Calu3 (cell line): Measurements from ENCODE around the gene SAG. TPM values are rescaled to one million over a fixed set of nuclear protein-coding genes. Genes with fewer than 3 reads are reported as not detected.

ENCODE experiments used
- BruUV-seq: library from RNA; stranded (reverse); fragments of 400-500 nt; replicated peaks from 2 replicates; lab custom pipeline; 2021; lab: Mats Ljungman, UMichigan
- CTCF ChIA-PET: fragments of 300-600 bp; sonication (Branson Sonifier 250); formaldehyde crosslinking; loops from one replicate; lab custom pipeline; 2022; ENCODE audit warnings: antibody characterized with exemption; lab: Charles Lee
- DNase-seq: peaks from one replicate; pipeline ENCODE4 v3.0.0; 2022
- H3K27ac Mint-ChIP-seq: one replicate; pipeline ENCODE4 v1.8.0; 2022; ENCODE audit warnings: mixed read lengths; ENCODE audit not compliant: unreplicated experiment
- H3K27me3 Mint-ChIP-seq: one replicate; pipeline ENCODE4 v1.8.0; 2022; ENCODE audit warnings: mixed read lengths; ENCODE audit not compliant: unreplicated experiment
- H3K36me3 Mint-ChIP-seq: one replicate; pipeline ENCODE4 v1.8.0; 2022; ENCODE audit warnings: mild to moderate bottlenecking, moderate library complexity, mixed read lengths; ENCODE audit not compliant: insufficient read depth, unreplicated experiment
- H3K4me1 Mint-ChIP-seq: one replicate; pipeline ENCODE4 v1.8.0; 2022; ENCODE audit warnings: mild to moderate bottlenecking, low read depth, mixed read lengths; ENCODE audit not compliant: unreplicated experiment
- H3K4me3 Mint-ChIP-seq: one replicate; pipeline ENCODE4 v1.8.0; 2022; ENCODE audit warnings: mild to moderate bottlenecking, low read depth, moderate library complexity, mixed read lengths; ENCODE audit not compliant: unreplicated experiment
- H3K9me3 Mint-ChIP-seq: one replicate; pipeline ENCODE4 v1.8.0; 2022; ENCODE audit warnings: low read depth, mixed read lengths; ENCODE audit not compliant: unreplicated experiment
- intact Hi-C: fragments of 100-400 bp; cut with micrococcal nuclease; formaldehyde crosslinking; loops from one replicate; pipeline ENCODE4 v1.10.0; 2022; ENCODE audit not compliant: unreplicated experiment
- total RNA-seq: library from RNA; stranded (reverse); gene quantifications from 2 replicates; pipeline ENCODE4 v1.2.3, GENCODE V29; 2022
- TF ChIP-seq, protein P1 (sequence below): fragments of 200-600 bp; IDR thresholded peaks from one replicate; pipeline ENCODE4 v1.8.0; 2022; ENCODE audit warnings: antibody characterized with exemption; ENCODE audit not compliant: unreplicated experiment

Gene SAG
- total RNA-seq, 1 experiment from 2014 or later: not detected

GRCh38 chr2:233342301-233342700 is 34.7 kb downstream of the SAG start:
- H3K27me3 Mint-ChIP-seq: peaks cover 18% of the 10 kb centered on the region
- no peak overlapping the region for H3K27ac Mint-ChIP-seq
- CTCF ChIA-PET: interaction anchor here (0.5 to 1.2 kb wide), 2 partner anchors 14 to 98 kb away, joined by 3 to 5 read pairs; no protein-coding TSS in a partner anchor
- no peak for DNase-seq
- H3K36me3 Mint-ChIP-seq: no peaks in the 10 kb centered on the region
- TF ChIP-seq, protein P1, sequence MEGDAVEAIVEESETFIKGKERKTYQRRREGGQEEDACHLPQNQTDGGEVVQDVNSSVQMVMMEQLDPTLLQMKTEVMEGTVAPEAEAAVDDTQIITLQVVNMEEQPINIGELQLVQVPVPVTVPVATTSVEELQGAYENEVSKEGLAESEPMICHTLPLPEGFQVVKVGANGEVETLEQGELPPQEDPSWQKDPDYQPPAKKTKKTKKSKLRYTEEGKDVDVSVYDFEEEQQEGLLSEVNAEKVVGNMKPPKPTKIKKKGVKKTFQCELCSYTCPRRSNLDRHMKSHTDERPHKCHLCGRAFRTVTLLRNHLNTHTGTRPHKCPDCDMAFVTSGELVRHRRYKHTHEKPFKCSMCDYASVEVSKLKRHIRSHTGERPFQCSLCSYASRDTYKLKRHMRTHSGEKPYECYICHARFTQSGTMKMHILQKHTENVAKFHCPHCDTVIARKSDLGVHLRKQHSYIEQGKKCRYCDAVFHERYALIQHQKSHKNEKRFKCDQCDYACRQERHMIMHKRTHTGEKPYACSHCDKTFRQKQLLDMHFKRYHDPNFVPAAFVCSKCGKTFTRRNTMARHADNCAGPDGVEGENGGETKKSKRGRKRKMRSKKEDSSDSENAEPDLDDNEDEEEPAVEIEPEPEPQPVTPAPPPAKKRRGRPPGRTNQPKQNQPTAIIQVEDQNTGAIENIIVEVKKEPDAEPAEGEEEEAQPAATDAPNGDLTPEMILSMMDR: no peak
- no TSS peak for BruUV-seq
- intact Hi-C loops: no loop called here
- no peaks in the 10 kb centered on the region for H3K4me1 Mint-ChIP-seq
- peaks cover 2% of the 10 kb centered on the region for H3K9me3 Mint-ChIP-seq
- H3K4me3 Mint-ChIP-seq: no peak overlapping the region

- H3K9me3 Mint-ChIP-seq: peaks cover 2% of the 10 kb centered on the region
- intact Hi-C loops: no loop called here
- no peak overlapping the region for H3K4me3 Mint-ChIP-seq
- H3K27ac Mint-ChIP-seq: no peak overlapping the region
- no peaks in the 10 kb centered on the region for H3K4me1 Mint-ChIP-seq
- TF ChIP-seq, protein P1: no peak
- no peak for DNase-seq
- no TSS peak for BruUV-seq
- CTCF ChIA-PET: no interaction called here
- peaks cover 14% of the 10 kb centered on the region for H3K27me3 Mint-ChIP-seq
- H3K36me3 Mint-ChIP-seq: no peaks in the 10 kb centered on the region
Measured at GRCh38 chr2:233343171-233343705, 35.6 kb downstream of the SAG start.

DNA sequence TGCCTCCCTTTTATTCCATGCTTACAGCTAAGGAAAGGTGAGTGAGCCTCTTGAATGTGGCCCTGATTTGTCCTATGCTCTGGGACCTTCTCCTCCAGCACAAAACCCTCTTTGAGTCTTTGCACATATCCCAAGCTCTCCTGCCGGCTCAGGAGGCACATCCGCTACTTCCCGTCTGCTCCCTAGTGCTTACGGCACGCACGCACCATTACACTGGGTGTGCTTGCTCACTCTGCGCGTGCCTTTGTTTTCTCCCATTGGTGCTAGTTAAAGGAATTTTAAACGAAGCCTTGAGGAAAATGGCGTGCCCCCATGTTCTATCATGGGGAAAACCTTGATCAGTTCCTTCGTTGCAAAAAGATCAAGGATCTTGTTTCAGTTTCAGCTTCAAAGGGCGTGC is 38.8 kb downstream of the SAG start:
- DNase-seq: no peak
- no peak overlapping the region for H3K4me3 Mint-ChIP-seq
- BruUV-seq: no TSS peak
- TF ChIP-seq, protein P1: no peak
- intact Hi-C loops: no loop called here
- H3K27ac Mint-ChIP-seq: no peak overlapping the region
- peaks cover 5% of the 10 kb centered on the region for H3K36me3 Mint-ChIP-seq
- H3K27me3 Mint-ChIP-seq: peaks cover 10% of the 10 kb centered on the region
- H3K9me3 Mint-ChIP-seq: peaks cover 2% of the 10 kb centered on the region
- CTCF ChIA-PET: no interaction called here
- peaks cover 30% of the 10 kb centered on the region for H3K4me1 Mint-ChIP-seq

GRCh38 chr2:233346930-233347329 is 39.3 kb downstream of the SAG start:
- TF ChIP-seq, protein P1: no peak
- BruUV-seq: no TSS peak
- Mint-ChIP-seq H3K36me3 (peaks cover 6% of the 10 kb centered on the region), H3K4me1 (peaks cover 35% of the 10 kb centered on the region), H3K4me3 (no peak overlapping the region), H3K27me3 (peaks cover 10% of the 10 kb centered on the region), H3K27ac (no peak overlapping the region), H3K9me3 (no peaks in the 10 kb centered on the region)
- intact Hi-C loops: no loop called here
- CTCF ChIA-PET: no interaction called here
- DNase-seq: no peak
